ENCODE measurements around the gene BAG1. TPM values are rescaled to one million over a fixed set of nuclear protein-coding genes. Genes with fewer than 3 reads are reported as not detected.

Gene BAG1
- total and polyA plus RNA-seq, 2 of the 13 experiments (the other 11 are each of a cell fraction or from before 2014, with no cell fraction given): 23.1 to 59.5 TPM

- ChIA-PET CTCF (ENCODE audit: low intra/inter-chr PET ratio, low total read pairs) (no interaction called here), POLR2A (no interaction called here)
- BruUV-seq (replicated peaks): no TSS peak
- Histone ChIP-seq H3K27ac (ENCODE audit: extremely low read length, insufficient read depth, low read length) (peak overlapping the region; percentile 77), H3K36me3 (replicated peaks in 1 of 2; ENCODE audit: control insufficient read depth in 1 of 2, insufficient read depth in 2 of 2, low read length in 2 of 2) (peaks cover 12 to 58% of the 10 kb centered on the region in 2 experiments), H3K4me3 (replicated peaks in 1 of 3; ENCODE audit: insufficient read depth in 1 of 3, low read depth in 2 of 3, low read length in 3 of 3) (no peak overlapping the region), H2AFZ (ENCODE audit: low read length) (no peak overlapping the region), H4K20me1 (ENCODE audit: insufficient read depth, low read length) (no peaks in the 10 kb centered on the region; the same call in none of the 2 replicates), H3K4me1 (ENCODE audit: insufficient read depth, low read length) (peaks cover 89% of the 10 kb centered on the region), H3K4me2 (ENCODE audit: low read depth, low read length) (0 out of 2 replicates have a peak overlapping the region, but pooled peaks have one; percentile 75), H3K9me3 (ENCODE audit: low read length) (no peaks in the 10 kb centered on the region), H3K9ac (ENCODE audit: insufficient read depth, low read depth, low read length) (no peak overlapping the region), H3K27me3 (ENCODE audit: control insufficient read depth in 1 of 2, insufficient read depth in 2 of 2, low read length in 2 of 2) (no peaks in the 10 kb centered on the region), H3K79me2 (ENCODE audit: insufficient read depth, low read length) (peaks cover 89% of the 10 kb centered on the region)
- no peak for FAIRE-seq
- TF ChIP-seq FOXA1 (IDR thresholded peaks at IDR 0.05) (no peak), FOXA1 (CRISPR knock-in tag; IDR thresholded peaks at IDR 0.05) (no peak), ZNF18 (CRISPR knock-in tag; IDR thresholded peaks at IDR 0.05; ENCODE audit: insufficient replicate concordance) (no peak), RBM22 (optimal IDR thresholded peaks at IDR 0.05; ENCODE audit: low read length) (peak; percentile 26), ZBED4 (CRISPR knock-in tag; IDR thresholded peaks at IDR 0.05; ENCODE audit: borderline replicate concordance) (no peak), ZNF747 (CRISPR knock-in tag; IDR thresholded peaks at IDR 0.05; ENCODE audit: borderline replicate concordance) (no peak), ZNF788 (CRISPR knock-in tag; IDR thresholded peaks at IDR 0.05; ENCODE audit: borderline replicate concordance) (no peak), TEAD3 (CRISPR knock-in tag; optimal IDR thresholded peaks at IDR 0.05; ENCODE audit: borderline replicate concordance) (peak; percentile 8), ISX (CRISPR knock-in tag; conservative IDR thresholded peaks at IDR 0.05) (no peak), GTF3A (CRISPR knock-in tag; conservative IDR thresholded peaks at IDR 0.05) (no peak), KAT7 (CRISPR knock-in tag; IDR thresholded peaks at IDR 0.05; ENCODE audit: borderline replicate concordance) (no peak), ZNF598 (CRISPR knock-in tag; IDR thresholded peaks at IDR 0.05; ENCODE audit: borderline replicate concordance) (no peak), ZNF7 (CRISPR knock-in tag; IDR thresholded peaks at IDR 0.05) (no peak), TBX3 (IDR thresholded peaks at IDR 0.05; ENCODE audit: borderline replicate concordance) (no peak), MBD4 (IDR thresholded peaks at IDR 0.05; ENCODE audit: borderline replicate concordance, low read length) (no peak), PCBP1 (IDR thresholded peaks at IDR 0.05; ENCODE audit: borderline replicate concordance, low read depth, low read length) (no peak), ZSCAN5A (CRISPR knock-in tag; IDR thresholded peaks at IDR 0.05; ENCODE audit: borderline replicate concordance) (no peak)
- intact Hi-C loops (cut with micrococcal nuclease; ENCODE audit: unreplicated experiment) (no loop called here), in situ Hi-C loops (cut with HindIII; ENCODE audit: extremely low pct_ligation_motif_present, low pct_unique_long_range_greater_than_20kb) (loop anchor here (10.0 kb wide), 1 partner anchor 170 kb away; no protein-coding TSS in a partner anchor)
- ATAC-seq: no peak
- WGBS (ENCODE audit: low lambda C conversion rate): 91% methylated on average over 12 of the region's 12 CpGs
- no peak for DNase-seq (ENCODE audit: low spot score)
Observed at GRCh38 chr9:33294670-33295432, 30.3 kb upstream of the BAG1 start.

Data from HepG2 (cell line).